WTC11 (cell line): ENCODE data around the gene CTNND1. TPM values are rescaled to one million over a fixed set of nuclear protein-coding genes. Genes with fewer than 3 reads are reported as not detected.

Source experiments
- ATAC-seq: fragments of 200-7000 bp; cut with Tn5 transposase; 2 replicates; pipeline ENCODE4 v1.10.0; 2021; ENCODE audit warnings: mild to moderate bottlenecking, moderate library complexity
- CTCF ChIA-PET: fragments of 300-600 bp; sonication (Branson Sonifier 250); formaldehyde crosslinking; loops from one replicate; lab custom pipeline; 2021; ENCODE audit warnings: antibody characterized with exemption; lab: Charles Lee
- POLR2A ChIA-PET: fragments of 350-600 bp; sonication (Branson Sonifier 250); formaldehyde crosslinking; loops from one replicate; lab custom pipeline; 2021; ENCODE audit warnings: antibody characterized with exemption; lab: Charles Lee
- DNase-seq: peaks from one replicate; pipeline ENCODE4 v3.0.0; 2021; ENCODE audit warnings: low spot score
- H3K27ac Mint-ChIP-seq: 2 replicates; pipeline ENCODE4 v1.8.0; 2021; ENCODE audit warnings: mixed read lengths
- H3K27me3 Mint-ChIP-seq: 2 replicates; pipeline ENCODE4 v1.8.0; 2021; ENCODE audit warnings: low read depth, mild to moderate bottlenecking, moderate library complexity, mixed read lengths
- H3K36me3 Mint-ChIP-seq: 2 replicates; pipeline ENCODE4 v1.8.0; 2021; ENCODE audit warnings: mixed read lengths
- H3K4me1 Mint-ChIP-seq: 2 replicates; pipeline ENCODE4 v1.8.0; 2022; ENCODE audit warnings: mixed read lengths
- H3K4me3 Mint-ChIP-seq: 2 replicates; pipeline ENCODE4 v1.8.0; 2021; ENCODE audit warnings: mild to moderate bottlenecking, moderate library complexity, mixed read lengths
- H3K9me3 Mint-ChIP-seq: 2 replicates; pipeline ENCODE4 v1.8.0; 2021; ENCODE audit warnings: mixed read lengths
- ATF6 ChIP-seq: sonication (generic); formaldehyde crosslinking; IDR thresholded peaks from 2 replicates; pipeline ENCODE4 v1.8.1; 2023; ENCODE audit warnings: mild to moderate bottlenecking, missing genetic modification reagents
- CDX4 ChIP-seq: fragments of 250-450 bp; sonication (Bioruptor Pico); IDR thresholded peaks from 2 replicates; pipeline ENCODE4 v1.9.0; 2021; ENCODE audit warnings: moderate library complexity, mild to moderate bottlenecking, inconsistent platforms, borderline replicate concordance
- CREM ChIP-seq: sonication (generic); formaldehyde crosslinking; IDR thresholded peaks from 2 replicates; pipeline ENCODE4 v1.8.1; 2022; ENCODE audit warnings: mild to moderate bottlenecking, missing genetic modification reagents, moderate library complexity
- CTCF ChIP-seq: fragments of 200-600 bp; IDR thresholded peaks from 2 replicates; pipeline ENCODE4 v1.8.0; 2022; ENCODE audit warnings: antibody characterized with exemption
- FOXK1 ChIP-seq: sonication (generic); formaldehyde crosslinking; IDR thresholded peaks from 2 replicates; pipeline ENCODE4 v1.8.0; 2022; ENCODE audit warnings: mild to moderate bottlenecking, moderate library complexity, missing genetic modification reagents
- KAT7 ChIP-seq: sonication (generic); formaldehyde crosslinking; IDR thresholded peaks from 2 replicates; pipeline ENCODE4 v1.8.1; 2023; ENCODE audit warnings: missing genetic modification reagents, mild to moderate bottlenecking, borderline replicate concordance
- OVOL2 ChIP-seq: fragments of 250-450 bp; sonication (Bioruptor Pico); IDR thresholded peaks from 2 replicates; pipeline ENCODE4 v1.9.0; 2021; ENCODE audit warnings: mild to moderate bottlenecking, borderline replicate concordance
- PRDM15 ChIP-seq: sonication (generic); formaldehyde crosslinking; IDR thresholded peaks from 2 replicates; pipeline ENCODE4 v1.8.0; 2022; ENCODE audit warnings: missing genetic modification reagents
- PRRX2 ChIP-seq: fragments of 250-450 bp; sonication (Bioruptor Pico); IDR thresholded peaks from 2 replicates; pipeline ENCODE4 v1.8.0; 2021; ENCODE audit warnings: mild to moderate bottlenecking
- RORB ChIP-seq: fragments of 250-450 bp; sonication (Bioruptor Pico); IDR thresholded peaks from 2 replicates; pipeline ENCODE4 v1.9.0; 2021; ENCODE audit warnings: mild to moderate bottlenecking
- SMAD3 ChIP-seq: sonication (generic); formaldehyde crosslinking; IDR thresholded peaks from 2 replicates; pipeline ENCODE4 v1.8.0; 2022; ENCODE audit warnings: missing genetic modification reagents, mild to moderate bottlenecking, borderline replicate concordance
- SOX15 ChIP-seq: fragments of 250-450 bp; sonication (Bioruptor Pico); IDR thresholded peaks from 2 replicates; pipeline ENCODE4 v1.9.0; 2021; ENCODE audit warnings: mild to moderate bottlenecking
- TP53 ChIP-seq: sonication (generic); formaldehyde crosslinking; IDR thresholded peaks from 2 replicates; pipeline ENCODE4 v1.8.1; 2023; ENCODE audit warnings: mild to moderate bottlenecking, missing genetic modification reagents
- ZBTB21 ChIP-seq: sonication (generic); formaldehyde crosslinking; IDR thresholded peaks from 2 replicates; pipeline ENCODE4 v1.8.1; 2023; ENCODE audit warnings: mild to moderate bottlenecking, missing genetic modification reagents, borderline replicate concordance
- ZNF121 ChIP-seq: sonication (generic); formaldehyde crosslinking; IDR thresholded peaks from 2 replicates; pipeline ENCODE4 v1.8.0; 2023; ENCODE audit warnings: missing genetic modification reagents
- ZNF138 ChIP-seq: sonication (generic); formaldehyde crosslinking; conservative IDR thresholded peaks from 2 replicates; pipeline ENCODE4 v1.8.1; 2022; ENCODE audit warnings: mild to moderate bottlenecking, moderate library complexity, missing genetic modification reagents
- ZNF416 ChIP-seq: fragments of 250-450 bp; sonication (Bioruptor Pico); IDR thresholded peaks from 2 replicates; pipeline ENCODE4 v1.9.0; 2021; ENCODE audit warnings: mild to moderate bottlenecking, inconsistent platforms
- ZNF532 ChIP-seq: fragments of 250-450 bp; sonication (Bioruptor Pico); IDR thresholded peaks from 2 replicates; pipeline ENCODE4 v1.9.0; 2021; ENCODE audit warnings: mild to moderate bottlenecking, borderline replicate concordance
- ZSCAN18 ChIP-seq: fragments of 250-450 bp; sonication (Bioruptor Pico); IDR thresholded peaks from 2 replicates; pipeline ENCODE4 v2.1.2; 2022; ENCODE audit warnings: mild to moderate bottlenecking, moderate library complexity
- total RNA-seq: library from RNA; stranded (reverse); gene quantifications from 3 replicates; pipeline ENCODE4 v1.2.3, GENCODE V29; 2021

CTNND1 gene
- total RNA-seq, 1 experiment from 2014 or later, result 165 TPM

- no peak for TF ChIP-seq ZNF532 (CRISPR knock-in tag)
- no peak for TF ChIP-seq PRRX2
- no peak for TF ChIP-seq OVOL2 (CRISPR knock-in tag)
- TF ChIP-seq CREM (CRISPR knock-in tag), result no peak
- no peak for TF ChIP-seq ZNF138 (CRISPR knock-in tag)
- TF ChIP-seq TP53, result no peak
Measured at GRCh38 chr11:57804466-57804865, 42.9 kb downstream of the CTNND1 start (continued).

GRCh38 chr11:57805780-57806179 is 44.2 kb downstream of the CTNND1 start:
- Mint-ChIP-seq H3K4me3 (no peak overlapping the region), H3K9me3 (no peaks in the 10 kb centered on the region), H3K27me3 (no peaks in the 10 kb centered on the region), H3K36me3 (peaks cover 86% of the 10 kb centered on the region), H3K27ac (no peak overlapping the region), H3K4me1 (peaks cover 2% of the 10 kb centered on the region)
- no peak for ATAC-seq
- no peak for DNase-seq
- CTCF ChIA-PET, result interaction anchor here (0.5 to 0.6 kb wide), 2 partner anchors 102 to 254 kb away, joined by 4 to 5 read pairs; no protein-coding TSS in a partner anchor
- POLR2A ChIA-PET, result no interaction called here
- TF ChIP-seq CDX4 (CRISPR knock-in tag) (no peak), SMAD3 (CRISPR knock-in tag) (no peak), ZBTB21 (CRISPR knock-in tag) (no peak), ZNF416 (CRISPR knock-in tag) (no peak), CREM (CRISPR knock-in tag) (no peak), ATF6 (CRISPR knock-in tag) (no peak), ZNF121 (CRISPR knock-in tag) (no peak), PRDM15 (no peak), RORB (no peak)

GRCh38 chr11:57812634-57813033 is 51.0 kb downstream of the CTNND1 start:
- H3K4me3 Mint-ChIP-seq, result no peak overlapping the region
- peaks cover 78% of the 10 kb centered on the region for H3K36me3 Mint-ChIP-seq
- no peak for ATAC-seq
- DNase-seq, result no peak
- no peaks in the 10 kb centered on the region for H3K4me1 Mint-ChIP-seq
- POLR2A ChIA-PET, result no interaction called here
- no peaks in the 10 kb centered on the region for H3K9me3 Mint-ChIP-seq
- CTCF ChIA-PET, result no interaction called here
- no peaks in the 10 kb centered on the region for H3K27me3 Mint-ChIP-seq
- no peak overlapping the region for H3K27ac Mint-ChIP-seq
- TF ChIP-seq CDX4 (CRISPR knock-in tag), result no peak
- TF ChIP-seq CTCF, result no peak
- TF ChIP-seq FOXK1 (CRISPR knock-in tag), result no peak
- TF ChIP-seq ZSCAN18 (CRISPR knock-in tag), result no peak
- no peak for TF ChIP-seq SOX15 (CRISPR knock-in tag)
- TF ChIP-seq KAT7 (CRISPR knock-in tag), result no peak
